Activated CD4-positive, alpha-beta T cell treated with anti-CD3 and anti-CD28 coated beads for 1 hour (primary cell): Measurements from ENCODE around the gene GTF3C1.
"Not testable (repeated sequence)": the region's sequence is repeated elsewhere in the genome, so short reads cannot be mapped to it uniquely, and the experiment has no call there.

ENCODE experiments used
- DNase-seq: peaks from one replicate; pipeline ENCODE4 v3.0.0-alpha.2; 2020

GTF3C1 gene

DNA sequence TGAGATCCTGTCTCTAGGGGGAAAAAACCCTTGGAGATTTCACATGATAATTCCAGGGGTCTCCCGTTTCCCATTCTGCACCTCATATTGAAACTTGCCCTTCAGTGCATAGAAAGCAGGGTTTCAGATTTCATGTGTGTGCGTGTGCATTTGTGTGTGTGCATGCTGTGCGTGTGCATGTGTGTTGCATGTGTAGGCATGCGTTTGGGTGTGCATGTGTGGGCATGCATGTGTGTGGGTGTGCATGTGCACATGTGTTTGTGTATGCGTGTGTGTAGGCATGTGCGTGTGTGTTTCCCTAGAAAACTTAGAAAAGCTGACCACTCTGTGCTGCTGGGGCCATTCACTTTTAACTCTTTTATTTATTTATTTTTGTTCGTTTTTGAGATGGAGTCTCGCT, 107.7 kb downstream of the GTF3C1 start:
- no peak for DNase-seq

DNA sequence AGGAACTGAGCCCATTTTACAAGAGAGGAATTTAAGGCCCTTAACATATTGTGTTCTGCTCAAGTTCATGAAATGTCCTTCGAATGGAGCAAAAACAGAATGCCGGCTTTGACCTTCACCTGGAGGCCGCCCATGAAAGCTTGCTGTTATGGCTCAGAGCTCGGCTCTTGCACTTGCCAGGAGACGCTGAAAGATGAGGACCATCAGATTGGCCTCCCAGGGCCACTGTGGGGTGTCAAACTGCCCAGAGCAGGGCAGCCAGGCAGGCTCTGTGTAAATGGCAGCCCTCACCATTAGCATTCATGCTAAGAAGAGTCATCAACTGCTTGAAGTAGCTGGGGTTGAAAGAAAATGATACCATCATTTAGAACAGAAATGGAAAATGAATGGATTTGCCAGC, 108.4 kb downstream of the GTF3C1 start:
- no peak for DNase-seq

DNA sequence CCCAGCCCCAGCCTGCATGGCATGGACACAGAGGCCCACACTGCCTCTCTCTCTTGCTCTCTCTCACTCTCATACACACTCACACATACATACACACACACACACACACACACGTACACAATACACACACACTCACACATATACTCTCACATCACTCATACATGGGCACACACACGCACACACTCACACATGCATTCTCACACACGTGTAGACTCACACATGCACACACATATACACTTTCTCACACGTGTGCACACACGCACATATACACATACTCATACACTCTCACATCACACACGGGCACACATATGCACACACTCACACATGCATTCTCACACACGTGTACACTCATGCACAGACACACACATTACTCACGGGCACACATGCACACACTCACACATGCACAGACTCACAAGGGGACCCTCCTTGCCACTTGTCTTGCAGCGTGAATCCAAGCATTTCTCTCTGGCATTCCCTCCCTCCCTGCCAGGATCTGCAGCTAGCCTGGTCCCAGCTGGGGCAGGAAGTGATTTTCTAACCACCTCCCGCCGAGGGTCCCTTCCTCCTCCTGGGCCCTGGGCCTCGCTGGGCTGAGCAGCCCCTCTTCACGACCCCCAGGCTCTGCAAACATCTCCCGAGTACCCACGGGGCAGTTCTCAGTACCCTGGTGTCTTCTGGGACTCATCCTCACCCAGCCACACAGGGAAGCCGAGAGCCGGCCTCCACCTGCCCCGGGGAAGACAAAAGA, 110.3 kb downstream of the GTF3C1 start:
- no peak for DNase-seq

DNA sequence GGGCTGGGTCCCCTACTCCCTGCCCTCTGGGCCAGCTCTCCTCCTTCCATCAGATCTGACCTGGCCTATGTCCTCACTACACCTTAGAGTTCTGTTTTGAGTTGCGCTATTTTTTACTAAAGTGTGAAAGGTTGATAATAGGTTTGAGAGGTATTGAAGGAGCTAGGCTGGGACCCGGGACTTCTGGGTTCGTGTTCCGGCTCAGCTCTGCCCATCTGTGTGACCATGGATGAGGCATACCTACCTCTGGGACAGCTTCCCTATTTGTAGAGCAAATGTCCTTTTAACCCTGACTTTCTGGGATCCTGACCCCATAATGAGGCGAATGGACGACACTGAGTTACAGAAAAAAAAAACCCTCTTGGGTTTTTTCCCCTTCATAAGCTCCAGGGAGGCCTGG, 111.8 kb downstream of the GTF3C1 start:
- no peak for DNase-seq

DNA sequence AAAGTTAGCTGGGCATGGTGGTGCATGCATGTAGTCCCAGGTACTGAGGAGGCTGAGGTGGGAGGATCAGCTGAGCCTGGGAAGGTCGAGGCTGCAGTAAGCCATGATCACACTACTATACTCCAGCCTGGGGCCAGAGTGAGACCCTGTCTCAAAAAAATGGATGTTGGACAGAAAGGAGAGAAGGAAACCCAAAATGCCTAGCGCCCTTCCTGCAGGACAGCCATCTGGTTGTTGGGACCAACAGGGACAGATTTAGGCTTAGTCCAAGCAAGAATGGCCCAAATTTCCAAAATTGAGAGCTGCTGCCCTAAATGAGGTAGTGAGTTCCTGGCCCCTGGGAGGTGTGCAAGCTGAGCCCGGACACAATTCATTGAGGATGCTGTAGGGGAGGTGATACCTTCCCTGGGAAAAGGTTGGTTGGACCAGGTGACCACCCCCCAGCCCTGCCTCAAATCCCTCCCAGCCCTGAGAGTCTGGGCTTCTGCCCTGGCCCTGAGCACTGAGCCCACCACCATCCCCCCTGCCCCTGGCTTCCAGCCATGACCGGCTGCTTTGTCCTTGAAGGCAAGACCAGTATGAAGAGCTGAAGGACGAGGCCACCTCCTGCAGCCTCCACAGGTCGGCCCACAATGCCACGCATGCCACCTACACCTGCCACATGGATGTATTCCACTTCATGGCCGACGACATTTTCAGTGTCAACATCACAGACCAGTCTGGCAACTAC, 112.6 kb downstream of the GTF3C1 start:
- no peak for DNase-seq

DNA sequence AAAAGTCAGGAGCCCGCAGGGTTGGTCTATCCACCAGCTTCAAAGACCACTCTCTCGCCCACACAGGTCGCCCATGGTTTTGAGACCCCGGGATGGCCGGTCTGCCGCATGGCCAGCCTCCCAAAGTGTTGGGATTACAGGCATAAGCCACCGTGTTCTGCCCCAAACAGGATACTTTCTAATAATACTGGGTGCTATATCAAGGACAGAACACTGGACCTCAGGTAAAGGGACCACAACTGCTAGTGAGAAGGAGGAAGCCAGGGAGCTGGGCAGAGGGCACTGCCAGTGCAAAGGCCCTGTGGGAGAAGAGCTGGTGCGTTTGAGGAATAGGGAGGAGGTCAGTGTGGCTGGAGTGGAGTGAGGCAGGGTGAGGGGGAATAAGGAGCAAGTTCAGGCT, 113.6 kb downstream of the GTF3C1 start:
- peak; percentile 2 for DNase-seq

DNA sequence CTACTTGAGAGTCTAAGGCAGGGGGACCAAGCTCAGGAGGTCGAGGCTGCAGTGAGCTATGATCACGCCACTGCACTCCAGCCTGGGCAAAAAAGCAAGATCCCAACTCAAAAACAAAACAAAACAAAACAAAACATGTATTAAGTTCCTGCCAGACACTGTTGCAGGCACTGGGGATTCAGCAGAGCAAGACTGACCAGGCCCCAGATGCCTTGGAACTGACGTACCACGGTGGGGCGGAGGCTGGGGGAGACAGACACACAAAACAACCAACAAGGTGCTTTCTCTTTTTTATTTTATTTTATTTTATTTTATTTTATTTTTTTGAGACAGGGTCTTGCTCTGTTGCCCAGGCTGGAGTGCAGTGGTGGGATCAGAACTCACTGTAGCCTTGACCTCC, 114.6 kb downstream of the GTF3C1 start:
- not testable (repeated sequence) for DNase-seq

DNA sequence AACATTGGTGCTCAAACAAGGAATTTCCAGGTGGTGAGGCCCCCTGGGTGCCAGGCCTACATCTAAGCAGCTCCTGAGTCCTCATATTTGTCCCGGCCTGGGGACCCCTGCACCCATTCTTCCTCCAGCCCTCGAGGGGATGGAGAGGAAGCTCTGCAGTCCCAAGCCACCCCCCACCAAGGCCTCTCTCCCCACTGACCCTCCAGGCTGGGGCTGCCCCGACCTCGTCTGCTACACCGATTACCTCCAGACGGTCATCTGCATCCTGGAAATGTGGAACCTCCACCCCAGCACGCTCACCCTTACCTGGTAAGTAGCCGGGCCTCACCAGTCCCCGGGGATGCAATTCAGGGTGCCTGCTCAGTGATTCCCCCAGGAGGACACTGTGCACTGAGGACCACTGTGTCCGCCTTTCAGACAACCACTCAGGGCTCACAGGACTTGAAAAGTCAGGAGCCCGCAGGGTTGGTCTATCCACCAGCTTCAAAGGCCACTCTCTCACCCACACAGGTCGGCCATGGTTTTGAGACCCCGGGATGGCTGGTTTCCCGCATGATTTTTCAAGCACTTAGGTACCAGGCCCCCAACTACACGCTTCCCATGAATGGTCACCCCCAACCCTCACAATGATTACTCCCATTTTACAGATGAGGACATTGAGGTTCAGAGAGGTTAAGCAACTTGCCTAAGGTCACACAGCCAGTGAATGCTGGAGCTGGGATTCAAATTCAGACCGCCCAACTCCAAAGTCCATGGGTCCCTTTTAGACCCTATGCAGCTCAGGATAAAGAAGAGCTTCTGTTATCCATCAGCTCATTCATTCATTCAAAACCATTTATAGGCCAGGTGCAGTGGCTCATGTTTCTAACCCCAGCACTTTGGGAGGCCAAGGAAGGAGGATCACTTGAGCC, 115.3 kb downstream of the GTF3C1 start:
- DNase-seq, result no peak

DNA sequence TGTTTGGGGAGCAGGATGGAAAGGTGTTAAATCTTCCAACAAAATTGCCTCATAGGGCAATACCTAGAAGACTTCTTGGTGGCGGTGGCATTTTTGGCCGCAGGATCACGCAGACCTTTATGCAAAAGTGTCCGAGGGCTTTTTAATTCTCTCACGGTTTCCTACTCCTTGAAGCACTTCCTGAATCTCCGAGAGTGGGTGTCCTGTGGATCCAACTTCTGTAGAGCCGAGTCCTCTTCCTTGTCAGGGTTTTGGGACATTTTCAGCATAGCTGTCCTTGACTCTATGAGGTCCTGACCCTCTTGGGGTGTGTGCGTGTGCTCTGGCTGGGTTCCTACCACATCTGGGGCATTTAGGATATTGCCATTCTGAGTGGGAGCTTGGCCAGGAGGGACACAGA, 116.1 kb downstream of the GTF3C1 start:
- DNase-seq, result no peak

DNA sequence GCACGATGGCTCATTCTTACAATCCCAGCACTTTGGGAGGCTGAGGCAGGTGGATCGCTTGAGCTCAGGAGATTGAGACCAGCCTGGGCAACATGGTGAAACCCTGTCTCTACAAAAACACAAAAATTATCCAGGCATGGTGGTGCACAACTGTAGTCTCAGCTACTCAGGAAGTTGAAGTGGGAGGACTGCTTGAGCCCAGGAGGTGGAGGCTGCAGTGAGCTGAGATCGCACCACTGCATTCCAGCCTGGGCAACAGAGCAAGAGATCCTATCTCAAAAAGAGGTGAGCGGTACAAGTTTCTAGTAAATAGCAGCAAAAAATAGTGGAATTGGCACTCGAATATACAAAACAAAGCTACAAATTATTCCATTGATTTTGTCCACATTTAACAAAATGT, 116.5 kb downstream of the GTF3C1 start:
- not testable (repeated sequence) for DNase-seq

DNA sequence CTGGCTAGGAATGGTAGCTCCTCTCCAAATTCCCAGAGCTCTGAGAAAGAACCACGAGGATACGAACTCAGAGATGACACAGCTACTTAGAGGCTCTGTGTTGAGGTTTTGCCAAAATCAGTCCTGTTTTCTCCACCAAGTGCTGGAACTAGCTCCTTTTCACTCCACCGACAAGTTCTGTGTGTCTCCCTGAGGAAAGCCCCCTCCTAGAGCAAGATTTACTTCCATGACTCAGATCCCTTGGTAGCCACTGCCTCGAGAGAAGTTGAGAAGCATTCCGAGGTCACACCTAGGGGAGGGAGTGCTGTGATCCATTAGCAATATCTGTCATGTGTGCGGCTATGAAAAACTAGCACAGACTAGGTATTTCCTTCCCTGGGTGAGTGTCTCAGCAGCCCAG, 117.2 kb downstream of the GTF3C1 start:
- no peak for DNase-seq

DNA sequence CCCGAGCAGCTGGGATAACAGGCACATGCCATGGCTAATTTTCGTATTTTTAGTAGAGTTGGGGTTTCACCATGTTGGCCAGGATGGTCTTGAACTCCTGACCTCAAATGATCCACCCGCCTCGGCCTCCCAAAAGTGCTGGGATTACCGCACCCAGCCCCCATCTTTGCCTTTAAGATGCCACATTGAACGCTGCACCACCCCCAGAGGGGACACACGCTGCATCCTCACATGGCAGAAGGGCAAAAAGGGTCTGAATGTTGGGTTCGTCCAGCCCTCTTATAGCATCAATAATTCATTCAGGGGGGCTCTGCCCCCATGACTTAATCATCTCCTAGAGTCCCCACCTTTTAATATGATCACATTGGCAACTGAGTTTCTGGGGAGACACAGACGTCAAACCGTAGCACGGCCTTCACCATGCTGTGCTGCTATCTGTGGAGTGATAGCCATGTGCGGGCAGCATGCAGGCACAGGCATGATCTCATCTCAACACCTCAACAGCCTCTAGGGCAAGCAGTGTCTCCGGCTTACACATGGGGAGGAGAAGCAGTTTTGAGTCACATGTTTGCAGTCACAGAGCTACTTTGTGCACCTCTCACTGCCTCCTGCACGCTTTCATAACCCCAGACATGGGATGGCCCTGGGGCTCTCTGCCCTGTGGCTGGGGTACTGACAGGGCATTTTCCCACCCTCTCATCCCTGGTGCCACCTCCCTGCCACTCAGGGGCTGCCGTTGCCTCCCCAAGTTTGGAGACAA, 117.8 kb downstream of the GTF3C1 start:
- DNase-seq, result no peak

DNA sequence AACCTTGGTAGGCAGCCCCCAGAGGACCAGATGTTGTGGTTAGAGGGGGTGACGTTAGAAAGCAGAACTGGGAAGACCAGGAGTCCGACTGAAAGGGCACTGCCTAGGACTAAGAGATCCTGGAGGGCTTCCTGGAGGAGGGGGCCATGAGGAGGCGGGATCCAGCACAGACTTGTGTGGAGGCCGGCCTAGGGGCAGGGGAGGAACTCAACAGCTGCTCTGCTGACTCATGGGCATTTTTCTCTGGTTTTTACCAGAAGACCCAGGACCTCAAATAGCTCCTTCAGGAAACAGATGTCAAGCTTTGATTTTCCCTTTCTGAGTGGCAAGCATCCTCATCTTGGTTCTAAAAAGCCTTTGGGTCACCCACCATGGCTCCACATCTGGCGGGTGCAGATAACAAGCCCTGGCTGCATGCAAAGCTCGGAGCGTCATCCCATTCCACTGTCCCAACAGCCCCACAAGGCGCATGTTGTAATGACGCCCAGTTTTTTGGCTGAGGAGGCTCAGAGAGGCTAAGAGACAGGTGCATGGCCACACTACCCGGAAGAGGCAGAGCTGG, 118.7 kb downstream of the GTF3C1 start:
- DNase-seq, result peak; percentile 5

DNA sequence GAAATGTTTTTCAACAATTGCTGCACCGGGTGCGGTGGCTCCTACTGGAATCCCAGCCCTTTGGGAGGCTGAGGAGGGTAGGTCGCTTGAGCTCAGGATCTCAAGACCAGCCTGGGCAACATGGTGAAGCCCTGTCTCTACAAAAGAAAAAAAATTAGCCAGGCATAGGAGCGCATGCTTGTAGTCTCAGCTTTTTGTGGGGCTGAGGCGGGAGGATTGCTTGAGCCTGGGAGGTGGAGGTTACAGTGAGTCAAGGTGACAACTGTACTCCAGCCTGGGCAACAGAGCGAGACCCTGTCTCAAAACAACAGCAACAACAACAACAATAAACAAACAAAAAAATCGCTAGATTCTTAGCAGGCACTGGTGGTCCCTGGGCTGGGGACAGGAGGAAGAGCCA, 119.2 kb downstream of the GTF3C1 start:
- DNase-seq, result no peak

DNA sequence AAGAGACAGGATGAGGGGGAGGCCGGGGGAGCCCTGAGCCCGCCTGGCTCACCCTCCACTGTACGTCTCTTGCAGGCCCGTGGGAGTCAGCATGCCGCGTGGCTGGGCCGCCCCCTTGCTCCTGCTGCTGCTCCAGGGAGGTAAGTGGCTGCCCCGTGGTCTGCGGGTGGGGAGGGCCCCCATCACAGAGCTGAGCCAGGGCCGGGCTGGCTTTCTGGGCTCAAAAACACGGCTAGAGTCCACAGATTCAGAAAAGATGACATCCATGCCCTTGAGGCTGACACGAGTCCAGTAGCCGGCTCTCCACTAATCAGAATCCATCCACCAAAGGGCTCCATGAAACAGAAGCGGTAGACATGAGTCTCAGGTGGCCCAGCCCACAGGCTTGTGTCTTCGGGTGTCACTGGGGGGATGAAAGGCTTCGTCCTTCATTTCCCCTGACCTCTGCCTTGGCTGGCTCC, 119.7 kb downstream of the GTF3C1 start:
- DNase-seq, result peak; percentile 5

DNA sequence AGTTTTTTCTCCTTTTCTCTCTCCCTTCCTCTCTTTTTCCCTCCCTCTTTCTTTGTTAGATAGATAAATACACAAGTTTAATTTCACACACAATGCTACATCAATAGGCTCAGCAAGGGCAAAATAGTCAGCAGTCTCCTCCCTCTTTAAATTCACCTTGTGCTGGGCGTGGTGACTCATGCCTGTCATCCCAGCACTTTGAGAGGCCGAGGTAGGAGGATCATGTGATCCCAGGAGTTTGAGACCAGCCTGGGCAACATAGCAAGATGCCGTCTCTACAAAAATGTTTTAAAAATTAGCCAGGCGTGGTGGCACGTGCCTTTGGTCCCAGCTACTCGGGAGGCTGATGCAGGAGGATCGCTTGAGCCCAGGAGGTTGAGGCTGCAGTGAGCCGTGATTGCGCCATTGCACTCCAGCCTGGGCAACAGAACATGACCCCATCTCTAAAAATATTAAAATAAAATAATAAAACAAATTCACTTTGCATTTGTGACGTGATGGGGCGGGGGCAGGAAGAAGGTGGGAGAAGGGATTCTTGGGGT, 120.3 kb downstream of the GTF3C1 start:
- DNase-seq, result no peak

DNA sequence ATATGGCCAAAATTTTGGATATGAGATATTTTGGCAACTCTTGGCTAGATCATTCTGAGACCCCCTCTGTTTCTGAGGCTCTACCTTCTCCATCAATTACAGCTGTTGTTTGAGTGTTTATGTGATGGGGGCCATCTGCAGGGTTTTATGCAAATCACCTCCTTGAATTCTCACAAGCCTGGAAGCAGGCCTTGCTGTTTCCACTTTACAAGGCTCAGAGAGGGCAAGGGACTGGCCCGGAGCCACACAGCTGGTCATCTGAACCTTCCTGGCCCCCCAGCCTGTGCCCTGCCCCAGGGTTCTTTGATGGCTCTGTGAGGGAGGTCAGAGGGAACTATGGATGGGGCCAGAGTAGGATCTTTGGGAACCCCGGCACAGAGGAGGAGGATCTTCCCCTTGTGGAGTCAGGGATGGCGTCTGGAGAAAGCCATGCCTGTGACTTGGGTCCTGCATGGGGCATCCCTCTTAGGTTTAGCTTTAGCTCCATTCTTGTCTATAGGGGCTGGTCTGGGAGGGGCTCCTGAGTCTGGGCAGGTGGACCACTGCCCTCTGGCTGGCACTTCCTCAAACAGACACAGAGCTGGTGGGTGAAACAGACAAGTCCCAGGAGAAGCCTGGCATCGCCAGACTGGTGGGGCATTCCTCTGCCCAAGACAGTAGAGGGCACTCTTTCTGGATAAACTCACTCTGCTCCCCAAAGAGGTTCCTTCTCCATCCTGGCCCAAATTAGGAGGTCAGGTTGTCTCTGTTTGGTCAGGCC, 121.5 kb downstream of the GTF3C1 start:
- peak; percentile 7 for DNase-seq

DNA sequence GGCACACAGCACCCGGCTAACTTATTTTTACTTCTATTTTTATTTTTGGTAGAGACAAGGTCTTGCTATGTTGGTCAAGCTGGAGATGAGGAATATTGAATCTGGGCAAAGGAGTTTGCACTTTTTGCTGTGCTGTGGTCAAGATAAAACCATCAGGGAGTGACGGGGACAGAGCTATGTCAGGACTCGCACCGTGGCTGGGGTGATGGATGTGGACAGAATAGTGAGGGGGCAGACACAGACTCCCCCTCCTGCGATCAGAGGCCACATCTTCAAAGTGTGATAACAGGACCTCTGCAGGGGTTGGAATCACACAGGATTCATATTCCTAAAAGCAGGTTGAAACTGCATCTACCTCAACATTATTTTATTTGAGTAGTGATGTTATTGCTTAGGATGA, 122.2 kb downstream of the GTF3C1 start:
- DNase-seq, result no peak

DNA sequence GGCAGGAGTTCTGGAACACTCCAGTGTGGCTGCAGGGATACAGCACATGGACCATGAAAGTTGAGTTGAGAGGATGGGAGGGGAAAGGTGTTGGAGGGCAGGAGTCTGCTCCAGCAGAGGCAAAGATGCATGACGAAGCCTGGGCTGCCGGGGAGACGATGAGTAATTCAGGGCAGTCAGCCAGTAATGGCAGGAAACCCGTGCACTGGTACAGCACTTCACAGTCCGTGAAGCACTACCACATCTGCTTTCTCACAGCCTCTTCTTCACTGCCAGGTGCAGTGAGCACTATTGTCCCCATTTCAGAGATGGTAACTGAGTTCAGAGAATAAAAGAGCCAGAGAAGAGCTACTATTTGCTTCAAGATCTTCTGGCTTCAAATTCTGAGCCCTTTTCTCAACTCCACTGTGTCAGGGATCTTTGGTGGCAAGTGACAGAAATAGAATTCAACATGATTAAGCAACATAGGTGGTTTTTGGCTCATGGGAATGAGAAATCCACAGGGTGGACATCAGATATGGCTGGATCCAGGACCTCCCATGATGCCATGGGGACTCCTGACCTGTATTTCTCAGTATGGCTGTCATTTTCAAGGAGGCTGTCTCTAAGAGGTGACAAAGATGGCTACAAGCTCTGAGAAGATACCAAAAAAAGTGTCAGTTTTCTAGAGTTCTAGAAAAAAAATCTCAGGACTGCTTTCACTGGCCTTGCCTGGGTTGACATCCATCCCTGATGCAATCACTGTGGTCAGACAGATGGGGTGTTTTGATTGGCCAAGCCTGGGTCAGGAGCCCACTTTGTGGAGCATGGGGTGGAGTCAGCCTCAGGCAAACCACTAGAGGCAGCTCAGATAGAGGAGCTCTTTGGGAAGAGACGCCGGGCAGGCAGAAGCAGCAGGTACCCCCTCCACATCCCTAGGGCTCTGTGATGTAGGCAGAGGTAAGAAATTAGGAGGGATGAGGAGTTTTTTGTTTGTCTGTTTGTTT, 123.0 kb downstream of the GTF3C1 start:
- peak; percentile 70 for DNase-seq

DNA sequence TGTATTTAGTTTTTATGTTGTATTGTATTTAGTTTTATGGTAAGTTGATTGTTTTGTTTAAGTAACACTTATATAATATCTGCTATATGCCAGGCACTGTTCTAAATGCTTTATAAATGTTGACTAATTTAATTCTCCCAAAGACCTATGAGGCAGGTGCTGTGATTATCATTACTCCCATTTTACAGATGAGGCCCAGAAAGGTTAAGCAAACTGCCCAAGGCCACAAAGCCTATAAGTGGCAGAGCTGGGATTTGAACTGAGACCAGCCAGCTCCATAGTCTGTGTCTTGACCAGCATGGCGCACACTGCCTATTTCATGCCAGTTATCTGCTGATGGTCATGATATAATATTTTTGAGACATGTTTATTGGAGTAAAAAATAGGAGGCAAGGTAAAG, 123.8 kb downstream of the GTF3C1 start:
- DNase-seq, result no peak
